ENCODE results near the gene ERMAP. TPM values are rescaled to one million over a fixed set of nuclear protein-coding genes. Genes with fewer than 3 reads are reported as not detected.

The ERMAP gene
- total and polyA plus RNA-seq, 10 donors = 3.0 to 19.3 (median 13.1) TPM

DNA sequence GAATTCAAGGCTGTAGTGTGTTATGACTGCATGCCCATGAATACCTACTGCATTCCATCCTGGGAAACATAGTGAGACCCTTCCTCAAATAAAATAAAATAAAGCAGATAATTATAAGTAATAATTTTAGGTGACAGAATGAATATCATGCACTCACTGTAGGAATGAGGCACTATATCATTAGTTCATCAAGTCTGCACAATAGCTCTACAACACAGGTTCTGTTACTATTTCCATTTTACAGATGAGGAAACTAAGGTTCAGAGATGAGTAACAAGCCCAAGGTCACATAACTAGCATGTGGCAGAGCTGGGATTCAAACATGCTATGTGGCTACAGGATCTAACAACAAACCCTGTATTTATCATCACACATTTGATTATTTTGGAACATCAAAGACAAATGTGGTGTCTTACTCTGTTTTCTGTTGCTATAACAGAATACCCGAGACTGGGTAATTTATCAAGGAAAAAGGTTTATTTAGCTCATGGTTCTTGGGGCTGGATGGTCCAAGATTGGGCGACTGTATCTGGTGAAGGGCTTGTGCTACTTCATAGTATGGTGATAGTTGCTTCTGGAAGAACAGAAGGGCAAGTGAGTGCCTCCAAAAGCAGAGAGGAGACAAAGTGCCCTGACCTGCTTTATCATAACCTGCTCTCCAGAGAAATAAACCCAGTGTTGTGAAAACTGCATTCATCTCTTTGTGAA lies 24.7 kb downstream of the ERMAP start:
- no peak for DNase-seq
- WGBS, 5 donors = 73 to 95% (median 92%) methylated on average over 2 of the region's 2 CpGs
- TF ChIP-seq CTCF (IDR thresholded peaks at IDR 0.05 in 8 of 11, conservative IDR thresholded peaks at IDR 0.05 in 3 of 11) (no peak), POLR2A (IDR thresholded peaks at IDR 0.05) (no peak), POLR2AphosphoS5 (IDR thresholded peaks at IDR 0.05) (no peak)
- H3K27me3 ChIP-seq (replicated peaks in 1 of 7) = no peaks in the 10 kb centered on the region
- H3K4me1 ChIP-seq = peaks cover 0 to 24% (median 9%) of the 10 kb centered on the region in 6 donors
- no peaks in the 10 kb centered on the region for H3K9me3 ChIP-seq
- intact Hi-C loops (cut with DNase I; ENCODE audit: low total_unique reads) = no loop called here
- peaks cover 0 to 36% (median 0%) of the 10 kb centered on the region in 6 donors for H3K36me3 ChIP-seq
- H3K27ac ChIP-seq = no peak overlapping the region
- no peak overlapping the region for H3K4me3 ChIP-seq

GRCh38 chr1:42844592-42845140 lies 27.7 kb downstream of the ERMAP start:
- no peak for DNase-seq
- H3K36me3 ChIP-seq = peaks cover 0 to 35% (median 4%) of the 10 kb centered on the region in 6 donors
- H3K27me3 ChIP-seq (replicated peaks in 1 of 7) = no peaks in the 10 kb centered on the region
- intact Hi-C loops (cut with DNase I; ENCODE audit: low total_unique reads) = no loop called here
- H3K4me1 ChIP-seq = peaks cover 10 to 43% (median 23%) of the 10 kb centered on the region in 6 donors
- H3K4me3 ChIP-seq = no peak overlapping the region
- H3K9me3 ChIP-seq = no peaks in the 10 kb centered on the region
- H3K27ac ChIP-seq = no peak overlapping the region
- no peak for TF ChIP-seq POLR2AphosphoS5 (IDR thresholded peaks at IDR 0.05)
- 93 to 98% (median 96%) methylated on average over 4 of the region's 4 CpGs for WGBS, 5 donors

DNA sequence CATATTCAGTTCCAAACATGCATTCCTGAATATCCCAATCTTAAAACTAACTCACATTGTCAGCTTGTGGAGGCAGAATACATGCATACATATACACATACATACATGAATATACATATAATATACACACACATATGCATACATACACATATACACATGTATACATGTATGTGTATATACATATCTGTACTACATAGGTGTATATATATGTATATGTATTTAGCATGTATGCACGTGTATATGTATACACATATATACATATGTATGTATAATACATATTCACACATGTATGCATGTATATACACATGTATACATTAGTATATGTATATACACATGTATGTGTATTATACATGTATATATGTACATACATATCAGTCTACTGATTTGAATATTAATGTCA lies 28.3 kb downstream of the ERMAP start:
- intact Hi-C loops (cut with DNase I; ENCODE audit: low total_unique reads) = no loop called here
- H3K36me3 ChIP-seq = peaks cover 0 to 40% (median 5%) of the 10 kb centered on the region in 6 donors
- no peak overlapping the region for H3K27ac ChIP-seq
- peak overlapping the region in 2 of 8 donors; percentile 84 to 96 for H3K4me3 ChIP-seq
- H3K9me3 ChIP-seq = no peaks in the 10 kb centered on the region
- no peaks in the 10 kb centered on the region for H3K27me3 ChIP-seq (replicated peaks in 1 of 7)
- no peak for DNase-seq
- TF ChIP-seq POLR2AphosphoS5 (IDR thresholded peaks at IDR 0.05) (no peak), POLR2A (IDR thresholded peaks at IDR 0.05) (no peak), CTCF (IDR thresholded peaks at IDR 0.05 in 8 of 11, conservative IDR thresholded peaks at IDR 0.05 in 3 of 11) (no peak)
- WGBS, 5 donors = 63 to 78% (median 67%) methylated on average over 1 of the region's 1 CpG
- H3K4me1 ChIP-seq = peaks cover 10 to 47% (median 23%) of the 10 kb centered on the region in 6 donors

DNA sequence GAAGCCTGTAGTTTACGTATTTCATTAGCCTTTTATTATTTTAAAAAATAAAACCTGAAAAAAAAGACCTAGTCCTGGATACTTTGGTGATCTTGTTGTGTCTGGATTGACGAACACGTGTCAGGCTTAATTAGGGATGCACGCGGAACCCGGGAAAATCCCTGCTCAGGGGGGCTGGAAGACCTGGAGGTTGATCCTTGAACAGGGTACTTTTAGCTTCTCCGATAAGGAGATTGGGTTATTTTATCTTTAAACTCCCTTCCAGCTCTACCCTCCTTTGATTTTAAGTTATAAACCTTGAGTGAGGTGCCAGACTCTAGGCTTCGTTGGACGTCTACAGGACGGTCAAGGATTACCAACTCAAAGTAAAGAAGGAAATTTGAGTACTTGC lies 28.9 kb downstream of the ERMAP start:
- Histone ChIP-seq H3K4me3 (peak overlapping the region; percentile 62 to 96 (median 82)), H3K27me3 (replicated peaks in 1 of 7) (no peaks in the 10 kb centered on the region), H3K4me1 (peaks cover 10 to 47% (median 23%) of the 10 kb centered on the region in 6 donors), H3K9me3 (peaks cover 0 to under 1% (median 0%) of the 10 kb centered on the region in 8 donors), H3K36me3 (peaks cover 0 to 44% (median 11%) of the 10 kb centered on the region in 6 donors), H3K27ac (peak overlapping the region in 6 of 8 donors; percentile 16 to 91 (median 85))
- no peak for DNase-seq
- WGBS, 5 donors = 8 to 9% (median 8%) methylated on average over 10 of the region's 10 CpGs
- intact Hi-C loops (cut with DNase I; ENCODE audit: low total_unique reads) = no loop called here
- no peak for TF ChIP-seq POLR2AphosphoS5 (IDR thresholded peaks at IDR 0.05)
- no peak for TF ChIP-seq POLR2A (IDR thresholded peaks at IDR 0.05)
- TF ChIP-seq CTCF (IDR thresholded peaks at IDR 0.05 in 8 of 11, conservative IDR thresholded peaks at IDR 0.05 in 3 of 11) = no peak
